Hematopoietic multipotent progenitor cell treated with erythropoietin and hydrocortisone succinate and interleukin-3 and kit ligand, for 15 days (in vitro differentiated cells): ENCODE measurements around the gene TSHZ2.
"Not testable (repeated sequence)": the region's sequence is repeated elsewhere in the genome, so short reads cannot be mapped to it uniquely, and the experiment has no call there.

Source experiments
- DNase-seq: peaks from one replicate; pipeline ENCODE4 v3.0.0-alpha.2; 2015; ENCODE audit warnings: low spot score

TSHZ2 gene

GRCh38 chr20:52998268-52998667 lies 26.1 kb downstream of the TSHZ2 start:
- DNase-seq, result no peak

GRCh38 chr20:52999040-52999439 lies 26.9 kb downstream of the TSHZ2 start:
- no peak for DNase-seq

GRCh38 chr20:53001498-53002301 lies 29.5 kb downstream of the TSHZ2 start:
- no peak for DNase-seq

DNA sequence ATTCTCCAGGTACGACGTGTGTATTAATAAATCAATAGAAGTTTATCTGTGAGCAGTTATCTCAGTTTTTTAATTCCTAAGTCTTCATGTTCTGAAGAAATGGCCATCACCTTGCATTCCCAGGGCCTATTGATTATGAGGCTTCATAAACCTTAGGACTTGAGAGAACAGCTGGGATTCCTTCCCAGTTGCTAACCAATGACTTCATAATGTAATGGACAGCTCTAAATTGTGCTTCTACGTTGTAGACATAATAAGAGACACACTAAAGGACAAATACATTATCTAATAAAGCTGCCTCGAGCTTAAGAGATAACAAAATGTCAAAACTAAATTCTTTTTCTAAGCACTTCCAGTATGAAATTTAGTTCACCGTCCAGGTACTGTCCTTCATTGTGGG lies 30.6 kb downstream of the TSHZ2 start:
- DNase-seq, result no peak

- no peak for DNase-seq
These were observed 31.4 kb downstream of the TSHZ2 start for GRCh38 chr20:53003420-53004154.

DNA sequence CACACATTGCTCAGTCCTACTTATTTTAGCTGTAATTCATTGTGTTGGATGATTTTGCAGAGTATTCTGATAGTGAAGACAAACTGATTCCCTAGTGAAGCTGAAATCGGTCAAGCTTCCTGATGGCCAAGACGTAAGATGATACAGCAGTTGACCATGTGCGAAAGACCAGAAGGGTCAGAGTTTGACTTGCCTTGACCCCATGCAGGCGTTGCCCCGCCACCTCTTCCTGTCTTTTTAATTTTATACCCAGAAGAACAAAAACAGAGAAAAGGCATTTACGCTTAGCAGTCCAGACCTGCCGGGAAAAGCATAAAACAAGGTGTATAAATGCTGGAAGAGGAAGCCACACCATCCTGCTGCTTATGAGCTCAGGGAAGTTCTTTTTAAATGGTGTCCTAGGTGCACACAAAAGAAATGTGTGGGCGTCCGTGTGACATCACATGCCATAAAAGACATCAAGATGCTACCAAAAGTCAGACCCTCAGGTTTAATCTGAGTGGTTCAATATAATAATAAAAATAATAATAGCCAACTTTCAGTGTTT lies 32.2 kb downstream of the TSHZ2 start:
- DNase-seq, result no peak

DNA sequence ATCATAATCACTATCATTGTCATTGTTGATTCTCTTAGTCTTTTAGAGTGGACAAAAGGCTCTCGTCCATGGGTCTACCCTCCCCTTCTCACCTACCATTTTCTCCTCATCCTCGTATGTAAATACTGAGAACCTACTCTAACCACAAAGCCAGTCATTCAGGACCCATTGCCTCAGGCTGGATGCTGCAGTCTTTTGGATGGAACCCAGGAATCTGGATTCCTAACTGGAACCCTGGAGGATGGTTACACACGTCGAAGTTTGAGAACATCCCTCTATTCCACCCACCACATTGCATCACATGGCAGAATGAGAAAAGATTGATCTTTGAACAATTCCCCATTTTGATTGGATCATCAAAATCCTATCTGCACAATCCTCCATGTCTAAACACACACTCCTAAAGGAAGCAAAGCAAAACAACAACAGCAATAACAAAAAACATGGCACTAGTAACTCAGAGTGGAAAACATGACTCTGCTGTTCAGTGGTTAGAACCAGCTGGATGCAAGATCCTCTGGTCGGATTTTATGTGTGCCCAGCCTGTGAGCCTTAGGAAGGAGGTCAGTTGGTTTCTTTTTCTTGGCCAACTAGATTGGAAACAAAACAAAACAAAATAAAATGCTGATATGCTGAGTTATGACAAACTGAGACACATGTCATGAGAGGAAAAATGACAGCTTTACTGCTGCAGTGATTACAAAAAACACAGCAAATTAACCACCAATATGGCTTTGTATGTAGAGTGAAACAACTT lies 38.0 kb downstream of the TSHZ2 start:
- no peak for DNase-seq

DNA sequence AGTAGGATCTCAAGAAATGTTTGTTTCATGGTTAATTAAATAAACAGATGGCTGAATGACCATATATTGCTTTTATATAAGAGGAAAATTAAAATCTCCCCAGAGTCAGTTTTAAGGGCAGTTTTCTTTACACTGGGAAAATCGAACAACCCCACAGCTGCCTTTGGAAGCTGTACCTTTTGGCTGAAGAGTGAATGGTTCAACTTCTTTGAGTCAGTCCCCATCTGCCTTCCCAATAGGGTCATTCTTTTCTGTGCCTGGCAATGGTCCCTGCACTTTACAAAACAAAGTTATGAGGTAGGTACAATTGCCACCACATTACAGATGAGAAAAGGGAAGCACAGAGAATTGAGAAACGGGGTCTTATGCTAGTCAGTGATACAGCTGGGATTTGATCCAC lies 39.5 kb downstream of the TSHZ2 start:
- no peak for DNase-seq

GRCh38 chr20:53013183-53013582 lies 41.0 kb downstream of the TSHZ2 start:
- DNase-seq, result no peak

- DNase-seq, result no peak
These were observed 41.7 kb downstream of the TSHZ2 start for GRCh38 chr20:53013847-53014246.

DNA sequence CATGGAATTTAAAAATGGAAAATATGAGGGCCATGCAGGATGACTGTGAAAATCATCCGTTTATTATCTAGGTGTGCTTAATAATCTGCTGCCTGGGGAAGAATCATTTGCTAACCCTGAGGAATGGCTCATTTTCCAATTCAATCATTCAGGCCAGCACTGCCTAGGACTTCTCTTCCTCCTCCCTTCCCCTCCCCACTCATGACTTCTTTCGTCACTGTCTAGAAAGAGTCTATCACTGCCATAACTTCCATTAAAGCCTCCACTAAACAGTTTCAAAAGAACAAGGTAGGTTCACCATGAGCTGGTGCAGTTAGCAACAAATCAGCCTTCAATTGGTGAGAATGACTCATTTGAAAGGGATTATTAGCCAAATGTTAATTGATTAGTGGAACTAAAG lies 43.9 kb downstream of the TSHZ2 start:
- DNase-seq, result no peak

GRCh38 chr20:53016534-53017042 lies 44.4 kb downstream of the TSHZ2 start:
- no peak for DNase-seq

- no peak for DNase-seq
These were observed 45.0 kb downstream of the TSHZ2 start for GRCh38 chr20:53017206-53017605.

GRCh38 chr20:53019464-53019863 lies 47.3 kb downstream of the TSHZ2 start:
- no peak for DNase-seq

GRCh38 chr20:53020376-53020775 lies 48.2 kb downstream of the TSHZ2 start:
- no peak for DNase-seq

DNA sequence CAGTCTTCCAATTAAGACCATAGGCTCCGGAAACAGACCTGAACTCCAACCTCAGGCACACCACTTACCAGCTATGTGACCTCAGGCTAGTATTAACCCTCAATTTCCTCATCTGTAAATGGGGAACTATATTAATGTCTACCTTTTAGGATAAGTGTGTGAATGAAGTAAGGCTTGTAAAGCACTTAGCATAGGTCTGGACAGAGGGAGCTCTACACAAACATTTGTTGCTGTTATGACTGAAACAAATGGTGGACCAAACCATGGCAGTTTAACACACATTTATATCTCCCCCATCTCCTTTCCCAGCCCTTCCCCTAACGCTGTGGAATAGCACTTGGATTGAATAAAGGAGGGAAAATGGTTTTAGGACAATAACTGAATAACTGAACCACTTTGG lies 48.7 kb downstream of the TSHZ2 start:
- DNase-seq, result no peak

GRCh38 chr20:53021934-53022333 lies 49.8 kb downstream of the TSHZ2 start:
- DNase-seq, result no peak

GRCh38 chr20:53023732-53024520 lies 51.8 kb downstream of the TSHZ2 start:
- no peak for DNase-seq

GRCh38 chr20:53024653-53025052 lies 52.5 kb downstream of the TSHZ2 start:
- DNase-seq, result not testable (repeated sequence)

GRCh38 chr20:53027089-53027488 lies 54.9 kb downstream of the TSHZ2 start:
- DNase-seq, result no peak

GRCh38 chr20:53028337-53029007 lies 56.3 kb downstream of the TSHZ2 start:
- DNase-seq, result no peak
